ENCODE results near the gene NPAS3. TPM values are rescaled to one million over a fixed set of nuclear protein-coding genes. Genes with fewer than 3 reads are reported as not detected.

NPAS3 gene
- total and polyA plus RNA-seq, 11 donors = 0.15 to 3.4 (median 0.92) TPM

- no peaks in the 10 kb centered on the region for H3K27me3 ChIP-seq
- intact Hi-C loops (cut with DNase I) = no loop called here
- no peak overlapping the region for H3K27ac ChIP-seq
- 82 to 87% (median 85%) methylated on average over 9 of the region's 9 CpGs for WGBS, 4 donors
- H3K4me1 ChIP-seq = peaks cover 0 to 4% (median 0%) of the 10 kb centered on the region in 12 donors
- no peak overlapping the region for H3K4me3 ChIP-seq
- no peak for TF ChIP-seq CTCF (IDR thresholded peaks at IDR 0.05)
- no peak for TF ChIP-seq POLR2A (IDR thresholded peaks at IDR 0.05)
- H3K36me3 ChIP-seq = no peaks in the 10 kb centered on the region
- no peak for DNase-seq
- H3K9me3 ChIP-seq = no peaks in the 10 kb centered on the region
- ATAC-seq = no peak
These were observed 627.4 kb downstream of the NPAS3 start for GRCh38 chr14:33566082-33566481.

GRCh38 chr14:33567023-33567728, 628.5 kb downstream of the NPAS3 start:
- Histone ChIP-seq H3K36me3 (no peaks in the 10 kb centered on the region), H3K9me3 (no peaks in the 10 kb centered on the region), H3K27ac (no peak overlapping the region), H3K27me3 (no peaks in the 10 kb centered on the region), H3K4me1 (peaks cover 0 to 4% (median 0%) of the 10 kb centered on the region in 12 donors), H3K4me3 (no peak overlapping the region)
- intact Hi-C loops (cut with DNase I) = no loop called here
- ATAC-seq (no peak), DNase-seq (no peak)
- 69 to 76% (median 72%) methylated on average over 10 of the region's 10 CpGs for WGBS, 4 donors
- no peak for TF ChIP-seq POLR2A (IDR thresholded peaks at IDR 0.05)
- TF ChIP-seq CTCF (IDR thresholded peaks at IDR 0.05) = no peak

- Histone ChIP-seq H3K9me3 (no peaks in the 10 kb centered on the region), H3K36me3 (no peaks in the 10 kb centered on the region), H3K4me1 (peaks cover 0 to 4% (median 0%) of the 10 kb centered on the region in 12 donors), H3K4me3 (no peak overlapping the region), H3K27me3 (no peaks in the 10 kb centered on the region), H3K27ac (no peak overlapping the region)
- TF ChIP-seq CTCF (IDR thresholded peaks at IDR 0.05) (no peak), POLR2A (IDR thresholded peaks at IDR 0.05) (no peak)
- DNase-seq = no peak
- WGBS, 4 donors = 48 to 60% (median 56%) methylated on average over 4 of the region's 4 CpGs
- no peak for ATAC-seq
- intact Hi-C loops (cut with DNase I) = no loop called here
These were observed 629.1 kb downstream of the NPAS3 start for GRCh38 chr14:33567731-33568130.

GRCh38 chr14:33568935-33569579, 630.4 kb downstream of the NPAS3 start:
- no peaks in the 10 kb centered on the region for H3K36me3 ChIP-seq
- H3K27ac ChIP-seq = no peak overlapping the region
- no peaks in the 10 kb centered on the region for H3K9me3 ChIP-seq
- no peak overlapping the region for H3K4me3 ChIP-seq
- H3K27me3 ChIP-seq = no peaks in the 10 kb centered on the region
- ATAC-seq = no peak
- no peak for DNase-seq
- TF ChIP-seq CTCF (IDR thresholded peaks at IDR 0.05) (no peak), POLR2A (IDR thresholded peaks at IDR 0.05) (no peak)
- intact Hi-C loops (cut with DNase I) = no loop called here
- WGBS, 4 donors = 87 to 96% (median 90%) methylated on average over 3 of the region's 3 CpGs
- peaks cover 0 to 4% (median 0%) of the 10 kb centered on the region in 12 donors for H3K4me1 ChIP-seq
